ENCODE measurements around the gene GPRIN2.
"Not testable (repeated sequence)": the region's sequence is repeated elsewhere in the genome, so short reads cannot be mapped to it uniquely, and the experiment has no call there.

GPRIN2 gene

GRCh38 chr10:46518028-46518725 is 38.3 kb downstream of the GPRIN2 start:
- no peaks in the 10 kb centered on the region for H3K9me3 ChIP-seq (ENCODE audit: control insufficient read depth in 1 of 2, low read length in 2 of 2)
- H3K9ac ChIP-seq (ENCODE audit: low read depth in 1 of 2, low read length in 2 of 2) = no peak overlapping the region
- H3K4me1 ChIP-seq (ENCODE audit: control insufficient read depth in 1 of 2, insufficient read depth in 2 of 2, low read length in 2 of 2) = peaks cover 2% of the 10 kb centered on the region in 2 donors
- no peaks in the 10 kb centered on the region for H3K27me3 ChIP-seq (ENCODE audit: control insufficient read depth in 1 of 2, insufficient read depth in 2 of 2, low read length in 2 of 2)
- H3K36me3 ChIP-seq (ENCODE audit: control insufficient read depth in 1 of 2, insufficient read depth in 2 of 2, low read length in 2 of 2) = no peaks in the 10 kb centered on the region
- no peak overlapping the region for H3K27ac ChIP-seq (ENCODE audit: low read depth, low read length)
- H3K4me3 ChIP-seq (ENCODE audit: low read depth in 1 of 2, low read length in 2 of 2) = no peak overlapping the region

- Histone ChIP-seq H3K9me3 (ENCODE audit: control insufficient read depth in 1 of 2, low read length in 2 of 2) (no peaks in the 10 kb centered on the region), H3K36me3 (ENCODE audit: control insufficient read depth in 1 of 2, insufficient read depth in 2 of 2, low read length in 2 of 2) (no peaks in the 10 kb centered on the region), H3K4me1 (ENCODE audit: control insufficient read depth in 1 of 2, insufficient read depth in 2 of 2, low read length in 2 of 2) (no peaks in the 10 kb centered on the region), H3K27ac (ENCODE audit: low read depth, low read length) (no peak overlapping the region), H3K9ac (ENCODE audit: low read depth in 1 of 2, low read length in 2 of 2) (no peak overlapping the region), H3K4me3 (ENCODE audit: low read depth in 1 of 2, low read length in 2 of 2) (no peak overlapping the region), H3K27me3 (ENCODE audit: control insufficient read depth in 1 of 2, insufficient read depth in 2 of 2, low read length in 2 of 2) (no peaks in the 10 kb centered on the region)
Measured at GRCh38 chr10:46517541-46517940, 38.9 kb downstream of the GPRIN2 start.

GRCh38 chr10:46516660-46517416 is 39.6 kb downstream of the GPRIN2 start:
- no peak overlapping the region for H3K4me3 ChIP-seq (ENCODE audit: low read depth in 1 of 2, low read length in 2 of 2)
- H3K27ac ChIP-seq (ENCODE audit: low read depth, low read length) = no peak overlapping the region
- no peaks in the 10 kb centered on the region for H3K36me3 ChIP-seq (ENCODE audit: control insufficient read depth in 1 of 2, insufficient read depth in 2 of 2, low read length in 2 of 2)
- H3K27me3 ChIP-seq (ENCODE audit: control insufficient read depth in 1 of 2, insufficient read depth in 2 of 2, low read length in 2 of 2) = no peaks in the 10 kb centered on the region
- no peaks in the 10 kb centered on the region for H3K9me3 ChIP-seq (ENCODE audit: control insufficient read depth in 1 of 2, low read length in 2 of 2)
- H3K9ac ChIP-seq (ENCODE audit: low read depth in 1 of 2, low read length in 2 of 2) = no peak overlapping the region
- no peaks in the 10 kb centered on the region for H3K4me1 ChIP-seq (ENCODE audit: control insufficient read depth in 1 of 2, insufficient read depth in 2 of 2, low read length in 2 of 2)

GRCh38 chr10:46515793-46516192 is 40.7 kb downstream of the GPRIN2 start:
- Histone ChIP-seq H3K4me3 (ENCODE audit: low read depth in 1 of 2, low read length in 2 of 2) (no peak overlapping the region), H3K27ac (ENCODE audit: low read depth, low read length) (no peak overlapping the region)

GRCh38 chr10:46515366-46515765 is 41.1 kb downstream of the GPRIN2 start:
- no peak overlapping the region for H3K9ac ChIP-seq (ENCODE audit: low read depth in 1 of 2, low read length in 2 of 2)

More at GRCh38 chr10:46515793-46516192, 40.7 kb downstream of the GPRIN2 start:
- no peaks in the 10 kb centered on the region for H3K36me3 ChIP-seq (ENCODE audit: control insufficient read depth in 1 of 2, insufficient read depth in 2 of 2, low read length in 2 of 2)
- H3K9ac ChIP-seq (ENCODE audit: low read depth in 1 of 2, low read length in 2 of 2) = no peak overlapping the region
- no peaks in the 10 kb centered on the region for H3K27me3 ChIP-seq (ENCODE audit: control insufficient read depth in 1 of 2, insufficient read depth in 2 of 2, low read length in 2 of 2)
- H3K4me1 ChIP-seq (ENCODE audit: control insufficient read depth in 1 of 2, insufficient read depth in 2 of 2, low read length in 2 of 2) = no peaks in the 10 kb centered on the region
- no peaks in the 10 kb centered on the region for H3K9me3 ChIP-seq (ENCODE audit: control insufficient read depth in 1 of 2, low read length in 2 of 2)

GRCh38 chr10:46514899-46515298 is 41.6 kb downstream of the GPRIN2 start:
- Histone ChIP-seq H3K4me3 (ENCODE audit: low read depth in 1 of 2, low read length in 2 of 2) (no peak overlapping the region), H3K9ac (ENCODE audit: low read depth in 1 of 2, low read length in 2 of 2) (no peak overlapping the region), H3K27ac (ENCODE audit: low read depth, low read length) (no peak overlapping the region), H3K36me3 (ENCODE audit: control insufficient read depth in 1 of 2, insufficient read depth in 2 of 2, low read length in 2 of 2) (no peaks in the 10 kb centered on the region), H3K9me3 (ENCODE audit: control insufficient read depth in 1 of 2, low read length in 2 of 2) (no peaks in the 10 kb centered on the region), H3K4me1 (ENCODE audit: control insufficient read depth in 1 of 2, insufficient read depth in 2 of 2, low read length in 2 of 2) (no peaks in the 10 kb centered on the region), H3K27me3 (ENCODE audit: control insufficient read depth in 1 of 2, insufficient read depth in 2 of 2, low read length in 2 of 2) (no peaks in the 10 kb centered on the region)

More at GRCh38 chr10:46515366-46515765, 41.1 kb downstream of the GPRIN2 start:
- Histone ChIP-seq H3K27me3 (ENCODE audit: control insufficient read depth in 1 of 2, insufficient read depth in 2 of 2, low read length in 2 of 2) (no peaks in the 10 kb centered on the region), H3K9me3 (ENCODE audit: control insufficient read depth in 1 of 2, low read length in 2 of 2) (no peaks in the 10 kb centered on the region), H3K4me1 (ENCODE audit: control insufficient read depth in 1 of 2, insufficient read depth in 2 of 2, low read length in 2 of 2) (no peaks in the 10 kb centered on the region), H3K27ac (ENCODE audit: low read depth, low read length) (no peak overlapping the region), H3K36me3 (ENCODE audit: control insufficient read depth in 1 of 2, insufficient read depth in 2 of 2, low read length in 2 of 2) (no peaks in the 10 kb centered on the region), H3K4me3 (ENCODE audit: low read depth in 1 of 2, low read length in 2 of 2) (no peak overlapping the region)

- H3K9ac ChIP-seq (ENCODE audit: low read depth in 1 of 2, low read length in 2 of 2) = no peak overlapping the region
- no peak overlapping the region for H3K27ac ChIP-seq (ENCODE audit: low read depth, low read length)
- H3K4me3 ChIP-seq (ENCODE audit: low read depth in 1 of 2, low read length in 2 of 2) = no peak overlapping the region
- no peaks in the 10 kb centered on the region for H3K9me3 ChIP-seq (ENCODE audit: control insufficient read depth in 1 of 2, low read length in 2 of 2)
- H3K4me1 ChIP-seq (ENCODE audit: control insufficient read depth in 1 of 2, insufficient read depth in 2 of 2, low read length in 2 of 2) = no peaks in the 10 kb centered on the region
- H3K27me3 ChIP-seq (ENCODE audit: control insufficient read depth in 1 of 2, insufficient read depth in 2 of 2, low read length in 2 of 2) = no peaks in the 10 kb centered on the region
- no peaks in the 10 kb centered on the region for H3K36me3 ChIP-seq (ENCODE audit: control insufficient read depth in 1 of 2, insufficient read depth in 2 of 2, low read length in 2 of 2)
Measured at GRCh38 chr10:46514431-46514861, 42.0 kb downstream of the GPRIN2 start.

GRCh38 chr10:46513333-46513732 is 43.1 kb downstream of the GPRIN2 start:
- H3K4me1 ChIP-seq (ENCODE audit: control insufficient read depth in 1 of 2, insufficient read depth in 2 of 2, low read length in 2 of 2); H3K4me3 ChIP-seq (ENCODE audit: low read depth in 1 of 2, low read length in 2 of 2); H3K9me3 ChIP-seq (ENCODE audit: control insufficient read depth in 1 of 2, low read length in 2 of 2); H3K9ac ChIP-seq (ENCODE audit: low read depth in 1 of 2, low read length in 2 of 2); H3K36me3 ChIP-seq (ENCODE audit: control insufficient read depth in 1 of 2, insufficient read depth in 2 of 2, low read length in 2 of 2); H3K27me3 ChIP-seq (ENCODE audit: control insufficient read depth in 1 of 2, insufficient read depth in 2 of 2, low read length in 2 of 2); H3K27ac ChIP-seq (ENCODE audit: low read depth, low read length): not testable (repeated sequence)

GRCh38 chr10:46512725-46513124 is 43.7 kb downstream of the GPRIN2 start:
- H3K27me3 ChIP-seq (ENCODE audit: control insufficient read depth in 1 of 2, insufficient read depth in 2 of 2, low read length in 2 of 2); H3K27ac ChIP-seq (ENCODE audit: low read depth, low read length); H3K9me3 ChIP-seq (ENCODE audit: control insufficient read depth in 1 of 2, low read length in 2 of 2); H3K4me3 ChIP-seq (ENCODE audit: low read depth in 1 of 2, low read length in 2 of 2); H3K36me3 ChIP-seq (ENCODE audit: control insufficient read depth in 1 of 2, insufficient read depth in 2 of 2, low read length in 2 of 2); H3K4me1 ChIP-seq (ENCODE audit: control insufficient read depth in 1 of 2, insufficient read depth in 2 of 2, low read length in 2 of 2); H3K9ac ChIP-seq (ENCODE audit: low read depth in 1 of 2, low read length in 2 of 2): not testable (repeated sequence)

- not testable (repeated sequence) for H3K9me3 ChIP-seq (ENCODE audit: control insufficient read depth in 1 of 2, low read length in 2 of 2); H3K4me3 ChIP-seq (ENCODE audit: low read depth in 1 of 2, low read length in 2 of 2); H3K27me3 ChIP-seq (ENCODE audit: control insufficient read depth in 1 of 2, insufficient read depth in 2 of 2, low read length in 2 of 2); H3K4me1 ChIP-seq (ENCODE audit: control insufficient read depth in 1 of 2, insufficient read depth in 2 of 2, low read length in 2 of 2); H3K36me3 ChIP-seq (ENCODE audit: control insufficient read depth in 1 of 2, insufficient read depth in 2 of 2, low read length in 2 of 2); H3K27ac ChIP-seq (ENCODE audit: low read depth, low read length); H3K9ac ChIP-seq (ENCODE audit: low read depth in 1 of 2, low read length in 2 of 2)
Measured at GRCh38 chr10:46512002-46512401, 44.5 kb downstream of the GPRIN2 start.

All from duodenal mucosa (tissue), 2 donors.